DMS53 treated with DMSO at 0.1 percent for 48 hours (cell line): ENCODE data around the gene PCBP1.
"Not testable (repeated sequence)": the region's sequence is repeated elsewhere in the genome, so short reads cannot be mapped to it uniquely, and the experiment has no call there.

Experiments
- DNase-seq: peaks from one replicate; lab custom pipeline; 2025; ENCODE audit not compliant: unreplicated experiment; lab: John Stamatoyannopoulos, UW

The PCBP1 gene

DNA sequence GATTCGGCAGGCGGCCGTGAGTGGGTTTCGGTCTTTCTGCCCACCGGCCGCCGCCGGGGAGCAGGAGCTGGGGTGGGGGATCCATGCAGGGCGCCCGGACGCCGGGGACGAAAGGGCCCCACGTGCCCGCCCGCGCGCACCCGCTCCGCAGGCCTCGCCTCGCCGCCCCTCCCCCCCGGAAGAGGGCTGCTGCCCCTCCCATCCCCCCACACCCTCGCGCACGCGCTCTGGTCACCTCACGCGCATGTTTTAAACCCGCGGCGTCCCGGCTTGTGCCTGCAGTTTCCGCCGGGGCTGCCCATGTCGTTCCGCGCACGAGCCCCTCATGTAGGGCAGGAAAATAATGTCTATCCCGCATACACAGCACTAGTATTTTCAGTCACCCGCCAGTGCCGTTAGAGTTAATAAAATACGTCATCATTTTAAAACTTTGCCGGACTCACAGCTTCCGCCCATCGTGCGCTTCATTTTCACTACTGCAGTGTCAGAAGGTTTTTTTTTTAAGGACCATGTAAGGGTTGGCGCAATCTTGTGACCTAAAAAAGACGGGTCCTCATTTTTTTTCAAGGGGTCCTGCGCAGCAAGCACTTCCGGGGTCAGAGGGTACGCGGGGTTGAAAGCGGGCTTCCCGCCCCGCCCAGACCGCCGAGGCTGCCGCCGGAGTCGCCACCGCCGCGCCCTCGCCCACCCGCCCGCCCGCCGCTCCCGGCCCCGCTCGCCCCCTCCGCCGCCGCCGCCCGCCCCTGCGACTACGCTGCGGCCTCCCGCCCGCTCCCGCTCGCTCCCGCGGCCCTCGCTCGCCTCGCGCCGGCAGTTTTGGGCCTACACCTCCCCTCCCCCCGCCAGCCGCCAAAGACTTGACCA is at the start of gene PCBP1:
TSS of gene PCBP1 (plus strand) at position 640 of the 864 bp plus-strand sequence. CDS start 267 bp downstream, outside the sequence.
- DNase-seq = peak; percentile 84

DNA sequence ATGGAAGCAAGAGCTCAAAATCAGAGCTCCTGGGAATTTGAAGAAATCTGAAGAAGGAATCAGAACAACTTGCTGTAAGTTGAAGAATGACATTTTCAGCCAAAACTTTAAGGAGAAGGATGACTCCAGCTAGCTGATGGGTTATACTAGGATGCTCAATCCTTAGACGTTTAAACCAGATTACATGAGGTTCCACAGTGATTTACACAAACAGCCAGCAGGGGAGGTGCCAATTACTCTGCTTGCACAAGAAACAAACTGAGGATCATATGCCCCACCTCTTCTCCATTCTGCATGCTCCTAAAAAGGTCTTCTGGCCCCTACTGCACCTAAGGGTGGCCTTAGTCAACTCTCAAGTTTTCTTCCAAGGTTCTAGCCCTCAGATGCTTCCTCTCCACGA is 47.9 kb upstream of the PCBP1 start:
- DNase-seq = no peak

DNA sequence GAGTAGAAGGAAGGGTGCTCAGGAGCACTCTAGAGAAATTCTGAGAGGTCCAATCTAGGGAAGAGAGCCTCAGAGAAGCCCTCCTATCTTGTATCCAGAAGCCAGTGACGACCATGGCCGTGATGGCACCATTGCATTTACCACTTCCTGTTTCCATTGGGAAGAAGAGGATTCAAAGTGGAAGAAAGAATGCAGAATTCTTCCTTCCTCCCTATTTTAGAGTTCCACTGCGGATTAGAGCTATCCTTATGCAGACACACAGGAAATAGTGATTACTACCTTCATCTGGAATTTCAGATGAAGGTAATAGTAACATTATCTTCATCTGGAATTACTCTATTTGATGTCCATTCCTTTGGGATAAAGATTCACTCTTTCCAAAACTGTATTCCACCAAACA is 45.6 kb upstream of the PCBP1 start:
- DNase-seq = no peak

DNA sequence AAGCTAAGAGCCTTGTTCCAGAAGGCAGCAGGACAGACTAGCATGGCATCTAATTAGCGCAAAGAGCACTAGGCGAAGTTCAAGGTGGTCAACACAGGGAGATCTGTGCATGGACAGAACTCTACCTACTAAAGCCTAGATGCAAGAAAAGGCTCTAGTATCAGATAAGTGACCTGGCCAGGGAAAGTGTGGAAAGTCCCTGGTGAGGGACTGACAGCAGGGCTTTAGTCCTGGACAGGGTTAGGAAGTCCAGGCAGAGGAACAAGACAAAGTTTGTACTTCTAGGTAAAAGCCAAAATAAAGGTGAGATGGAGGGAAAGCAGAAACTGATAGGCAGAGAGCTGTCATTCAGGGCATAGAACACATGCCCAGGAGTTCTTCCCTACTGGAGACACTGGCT is 45.0 kb upstream of the PCBP1 start:
- no peak for DNase-seq

DNA sequence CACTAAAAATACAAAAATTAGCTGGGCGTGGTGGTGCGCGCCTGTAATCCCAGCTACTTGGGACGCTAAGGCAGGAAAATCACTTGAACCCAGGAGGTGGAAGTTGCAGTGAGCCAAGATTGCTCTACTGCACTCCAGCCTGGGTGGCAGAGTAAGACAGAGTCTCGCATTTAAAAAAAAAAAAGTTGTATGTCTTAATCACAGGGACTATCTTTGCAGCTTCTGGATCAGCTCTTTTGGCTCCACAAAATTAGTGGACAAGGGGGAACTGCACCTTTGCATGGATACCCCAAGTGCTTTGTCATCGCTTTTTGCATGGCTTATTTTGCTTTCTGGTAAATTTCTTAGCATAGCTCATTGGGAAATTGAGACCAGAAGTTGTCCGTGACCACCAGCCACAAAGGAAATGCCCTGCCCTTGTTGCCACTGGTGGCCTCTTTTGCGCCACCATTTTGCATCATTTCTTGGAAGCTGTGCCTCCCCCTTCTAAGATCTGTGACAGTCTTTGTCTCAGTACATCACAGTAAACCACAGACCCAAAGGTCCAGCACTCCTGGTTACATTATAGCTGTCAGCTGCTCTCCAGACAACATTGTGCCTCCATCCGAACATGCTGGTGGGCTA is 43.9 kb upstream of the PCBP1 start:
- no peak for DNase-seq

DNA sequence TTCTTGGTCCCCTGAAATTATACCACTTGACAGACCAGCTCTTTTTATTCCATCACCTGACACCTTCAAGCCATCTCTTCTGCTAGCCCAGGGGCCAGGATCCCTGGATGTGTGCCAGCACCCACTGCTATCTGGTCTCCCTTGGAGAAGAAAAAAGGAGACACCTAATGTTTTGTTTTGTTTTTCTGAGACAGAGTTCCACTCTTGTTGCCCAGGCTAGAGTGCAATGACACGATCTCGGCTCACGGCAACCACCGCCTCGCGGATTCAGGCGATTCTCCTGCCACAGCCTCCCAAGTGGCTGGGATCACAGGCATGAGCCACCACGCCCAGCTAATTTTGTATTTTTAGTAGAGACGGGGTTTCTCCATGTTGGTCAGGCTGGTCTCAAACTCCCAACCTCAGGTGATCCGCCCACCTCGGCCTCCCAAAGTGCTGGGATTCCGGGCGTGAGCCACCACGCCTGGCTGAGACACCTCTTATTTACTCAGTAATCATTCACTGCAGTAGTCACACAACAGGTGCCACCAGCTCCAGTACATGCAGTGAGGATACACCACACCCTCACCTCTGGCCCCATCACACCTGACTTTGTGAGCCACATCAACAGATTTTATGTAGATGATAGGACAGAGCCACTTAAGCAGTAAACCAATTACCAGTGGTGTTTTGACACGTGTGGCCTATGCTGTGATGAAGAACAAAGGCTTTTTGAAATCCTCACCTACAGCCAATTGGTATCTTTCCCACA is 42.8 kb upstream of the PCBP1 start:
- no peak for DNase-seq

DNA sequence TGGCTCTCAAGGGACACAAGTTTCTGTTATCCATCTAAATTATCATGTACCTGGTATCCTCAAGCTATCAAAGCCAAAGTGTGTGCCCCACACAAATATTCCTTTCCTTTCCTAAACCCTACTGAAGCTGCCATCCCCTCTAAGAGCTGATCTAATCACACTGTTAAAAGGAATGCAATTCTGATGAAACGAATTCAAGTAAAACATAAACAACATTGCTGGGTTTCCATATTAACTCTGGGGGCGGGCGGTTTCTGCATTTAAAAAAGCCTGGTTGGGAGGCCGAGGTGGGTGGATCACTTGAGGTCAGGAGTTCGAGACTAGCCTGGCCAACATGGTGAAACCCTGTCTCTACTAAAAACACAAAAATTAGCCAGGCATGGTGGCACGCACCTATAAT is 41.9 kb upstream of the PCBP1 start:
- DNase-seq = no peak

DNA sequence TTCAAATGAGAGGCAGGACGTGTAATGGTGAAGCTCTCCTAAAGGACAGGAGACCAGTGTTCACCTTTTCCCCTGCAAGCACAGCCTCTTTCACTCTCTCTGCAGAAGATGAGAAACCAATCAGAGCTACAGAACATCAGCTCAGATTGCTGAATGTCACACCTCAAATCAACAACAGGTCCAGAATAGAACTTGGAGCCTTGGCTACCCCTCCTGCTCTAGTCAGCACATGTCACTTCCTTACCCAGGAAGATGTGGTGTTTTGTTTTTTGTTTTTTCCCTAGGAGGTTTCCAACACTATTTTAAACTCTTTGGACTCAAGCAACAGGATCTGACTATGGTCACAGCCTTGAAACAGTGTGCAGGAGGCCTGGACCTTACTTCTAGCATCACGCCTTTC is 41.3 kb upstream of the PCBP1 start:
- no peak for DNase-seq

DNA sequence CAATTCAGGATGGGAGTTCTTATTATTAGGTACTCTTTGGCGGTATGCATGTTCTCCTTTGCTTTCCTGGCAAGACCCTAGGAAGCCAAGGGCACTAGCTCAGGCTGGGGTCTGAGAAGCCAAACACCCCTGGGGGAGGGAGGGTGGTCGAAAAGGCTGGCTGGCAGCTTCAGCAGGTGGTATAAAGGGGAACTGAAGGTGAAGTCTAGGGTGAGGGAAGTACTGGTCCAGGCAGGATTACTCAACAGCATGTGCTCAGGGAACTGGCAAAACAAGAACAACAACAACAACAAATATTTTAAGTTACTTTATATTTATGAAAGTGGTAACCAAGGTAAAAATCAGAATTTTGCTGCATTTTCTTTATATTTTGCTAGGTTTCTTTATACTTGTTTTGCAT is 40.7 kb upstream of the PCBP1 start:
- no peak for DNase-seq

DNA sequence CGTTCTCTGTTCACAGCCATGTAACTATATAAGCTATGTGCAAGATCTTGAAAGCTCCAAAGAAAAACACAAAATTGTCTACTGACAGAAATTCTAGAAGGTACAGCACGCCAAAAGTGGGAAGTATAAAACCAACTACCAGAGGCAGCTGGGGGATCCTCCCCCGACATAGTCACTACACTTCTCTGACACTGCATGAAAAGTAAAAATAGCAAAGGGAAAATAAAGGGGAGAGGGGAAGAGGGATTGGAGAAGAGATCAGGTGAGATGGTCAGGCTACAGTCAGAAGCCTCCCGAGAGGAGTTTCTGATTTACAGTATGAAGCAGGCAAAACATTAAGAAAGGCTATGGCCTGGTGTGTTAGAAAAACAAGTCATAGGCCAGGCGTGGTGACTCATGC is 39.8 kb upstream of the PCBP1 start:
- no peak for DNase-seq

DNA sequence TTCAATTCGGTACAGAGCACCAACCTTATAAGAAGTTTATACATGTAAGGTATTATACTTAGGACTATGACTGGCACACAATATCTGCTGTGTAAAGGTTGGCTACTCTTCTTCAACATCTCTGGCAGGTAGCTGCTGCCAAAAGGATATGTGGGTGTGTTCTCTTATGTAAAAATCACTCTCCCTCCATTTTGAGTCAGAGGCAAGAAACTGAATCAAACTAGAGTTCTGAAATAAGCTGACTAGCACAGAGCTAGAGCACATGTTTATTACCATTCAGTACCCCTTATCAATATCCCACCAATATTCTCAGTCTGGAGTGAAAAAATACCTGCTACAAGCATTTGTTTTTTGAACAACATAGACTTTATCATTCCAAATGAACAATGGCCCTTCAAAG is 38.0 kb upstream of the PCBP1 start:
- no peak for DNase-seq

DNA sequence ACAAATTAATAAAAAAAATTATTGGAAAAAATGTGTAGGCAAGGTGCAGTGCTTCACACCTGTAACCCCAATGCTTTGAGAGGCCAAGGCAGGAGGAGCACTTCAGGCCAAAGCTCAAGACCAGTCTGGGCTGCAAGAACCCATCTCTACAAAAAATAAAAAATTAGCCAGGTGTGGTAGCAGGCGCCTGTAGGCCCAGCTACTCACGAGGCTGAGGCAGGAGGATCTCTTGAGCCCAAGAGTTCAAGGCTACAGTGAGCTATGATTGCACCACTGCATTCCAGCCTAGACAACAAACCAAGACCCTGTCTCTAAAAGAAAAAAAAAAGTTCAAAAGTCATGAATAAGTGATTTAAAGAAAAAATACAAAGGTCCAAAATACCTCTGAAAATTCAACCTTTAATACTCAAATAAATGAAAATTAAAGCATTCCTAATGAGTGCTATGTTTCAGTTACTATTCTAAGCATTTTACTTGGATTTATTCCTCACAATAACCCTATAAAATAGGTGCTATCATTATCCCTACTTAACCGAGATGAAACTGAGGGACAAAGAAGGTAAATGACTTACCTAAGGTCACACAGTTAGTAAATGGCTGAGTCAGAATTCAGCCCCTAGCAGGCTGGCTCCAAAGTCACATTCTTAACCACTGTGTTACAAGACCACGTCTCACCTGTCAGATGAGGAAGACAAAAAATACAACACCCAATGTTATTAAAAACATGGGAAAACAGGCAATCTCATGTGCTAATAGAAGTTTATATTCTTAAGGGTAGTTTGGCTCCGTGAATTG is 36.4 kb upstream of the PCBP1 start:
- no peak for DNase-seq

DNA sequence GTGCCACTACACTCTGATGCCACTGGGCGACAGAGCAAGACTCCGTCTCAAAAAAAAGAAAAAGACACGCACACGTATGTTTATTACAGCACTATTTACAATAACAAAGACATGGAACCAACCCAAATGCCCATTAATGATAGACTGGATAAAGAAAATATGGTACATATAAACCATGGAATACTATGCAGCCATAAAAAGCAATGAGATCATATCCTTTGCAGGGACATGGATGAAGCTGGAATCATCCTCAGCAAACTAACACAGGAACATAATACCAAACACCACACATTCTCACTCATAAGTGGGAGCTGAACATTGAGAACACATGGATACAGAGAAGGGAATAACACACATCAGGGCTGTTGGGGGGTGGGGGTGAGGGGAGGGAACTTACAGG is 32.0 kb upstream of the PCBP1 start:
- not testable (repeated sequence) for DNase-seq

DNA sequence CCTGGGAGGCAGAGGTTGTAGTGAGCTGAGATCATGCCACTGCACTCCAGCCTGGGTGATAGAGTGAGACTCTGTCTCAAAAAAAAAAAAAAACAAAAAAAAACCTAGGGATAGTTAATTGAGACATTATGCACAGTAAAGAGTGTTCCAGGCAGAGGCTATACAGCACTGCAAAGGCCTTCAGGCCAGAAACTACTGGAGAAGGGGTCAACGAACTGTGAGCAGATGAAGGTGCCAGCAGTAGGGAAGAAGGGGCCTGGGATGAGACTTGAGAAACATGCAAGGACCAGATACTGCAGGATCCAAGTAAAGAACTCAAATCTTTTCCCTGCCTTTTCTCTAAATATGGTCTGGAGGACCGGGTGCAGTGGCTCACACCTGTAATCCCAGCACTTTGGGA is 26.0 kb upstream of the PCBP1 start:
- DNase-seq = no peak

DNA sequence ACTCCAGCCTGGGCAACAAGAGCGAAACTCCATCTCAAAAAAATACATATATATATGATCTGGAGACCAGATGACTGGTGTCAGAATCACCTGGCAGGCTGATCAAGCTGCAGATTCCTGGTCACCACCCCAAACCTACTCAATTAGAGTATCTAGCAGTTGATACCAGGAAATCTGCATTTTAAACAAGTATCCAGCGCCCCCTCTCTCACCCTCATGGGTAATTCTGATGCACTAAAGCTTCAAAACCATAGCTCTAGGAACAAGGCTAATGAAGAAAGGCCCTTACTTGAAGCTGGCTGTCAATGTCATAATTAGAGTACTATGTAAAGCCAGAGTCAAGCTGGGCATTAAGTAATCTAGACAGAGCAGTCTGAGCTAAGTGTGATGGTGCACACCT is 25.0 kb upstream of the PCBP1 start:
- no peak for DNase-seq

DNA sequence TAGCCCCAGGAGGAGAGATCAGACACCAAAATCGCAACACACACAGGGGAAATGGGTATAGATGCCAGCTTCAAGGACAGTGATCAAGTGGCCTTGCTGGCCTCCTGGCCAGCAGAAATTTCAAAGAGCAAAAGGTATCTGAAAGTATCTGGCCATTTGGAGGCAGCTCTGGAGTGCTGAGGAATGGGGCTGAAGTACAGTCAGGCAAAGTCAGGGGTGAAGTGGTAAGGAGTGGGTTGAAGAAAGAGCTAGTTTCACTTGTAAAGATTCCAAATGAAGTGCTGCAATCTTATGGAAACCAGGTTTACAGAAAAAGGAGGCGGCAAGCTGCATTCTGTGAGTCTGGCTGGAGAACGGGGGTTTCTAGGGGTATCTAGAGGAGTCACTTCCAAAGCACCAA is 19.2 kb upstream of the PCBP1 start:
- no peak for DNase-seq

DNA sequence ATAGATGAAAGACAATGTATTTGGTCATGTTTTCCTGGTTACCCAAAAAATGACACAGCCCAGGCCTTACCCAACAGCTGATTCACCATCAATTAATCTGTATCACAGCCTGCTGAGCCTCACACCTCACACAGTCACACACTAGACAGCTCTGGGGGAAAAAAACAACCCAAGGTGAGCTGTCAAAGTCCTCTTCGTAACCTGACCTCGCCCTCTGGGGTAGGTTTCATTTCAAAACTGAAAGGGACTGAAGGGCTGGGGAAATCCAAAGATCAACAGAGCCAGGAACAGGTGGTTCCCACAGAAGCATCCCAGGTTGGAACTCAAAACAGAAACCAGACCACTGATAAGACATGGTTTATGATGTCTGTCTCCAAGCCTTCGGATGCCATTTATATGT is 18.2 kb upstream of the PCBP1 start:
- peak; percentile 78 for DNase-seq

DNA sequence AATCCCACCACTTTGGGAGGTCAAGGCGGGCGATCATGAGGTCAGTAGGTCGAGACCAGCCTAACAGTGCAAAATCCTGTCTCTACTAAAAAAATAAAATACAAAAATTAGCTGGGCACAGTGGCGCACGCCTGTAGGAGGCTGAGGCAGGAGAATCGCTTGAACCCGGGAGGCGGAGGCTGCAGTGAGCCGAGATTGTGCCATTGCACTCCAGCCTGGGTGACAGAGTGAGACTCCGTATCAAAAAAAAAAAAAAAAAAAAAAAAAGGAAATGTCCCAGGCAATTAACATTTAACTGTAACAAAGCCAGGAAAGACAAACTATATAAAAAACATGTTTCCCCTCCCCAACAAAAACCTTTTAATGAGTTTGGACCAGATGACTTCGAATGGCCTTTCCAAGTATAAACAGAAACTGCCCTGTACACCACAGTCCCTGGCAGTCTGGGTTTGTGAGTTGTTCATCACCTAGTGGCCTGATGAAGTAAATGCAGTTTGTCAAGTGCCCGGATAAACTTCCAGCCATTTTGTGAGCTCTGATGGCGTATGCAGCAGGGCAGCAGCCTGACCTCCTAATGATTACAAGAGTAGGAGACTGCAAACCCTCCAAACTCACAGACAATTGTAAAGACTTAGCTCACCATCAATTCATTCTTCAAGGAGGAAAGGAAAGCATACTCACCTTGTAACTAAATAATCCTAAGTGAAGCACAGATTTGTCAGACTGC is 16.6 kb upstream of the PCBP1 start:
- peak; percentile 83 for DNase-seq

DNA sequence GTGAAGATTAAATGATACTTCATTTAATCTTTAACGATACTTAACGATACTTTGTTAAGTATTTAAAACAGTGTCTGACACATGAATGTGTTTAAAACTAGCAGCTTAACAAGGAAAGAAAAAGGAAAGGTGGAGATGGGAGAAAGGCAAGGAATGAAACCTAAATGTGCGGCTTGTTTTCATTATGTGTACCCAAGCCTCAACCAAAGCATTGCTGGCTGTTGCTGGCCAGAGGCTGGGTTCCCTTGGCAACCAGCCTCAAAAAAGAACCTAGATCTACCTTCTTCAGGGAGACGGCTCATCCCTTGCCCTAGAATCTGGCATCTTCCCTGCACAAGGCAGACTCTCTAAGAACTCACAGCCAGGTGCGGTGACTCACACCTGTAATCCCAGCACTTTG is 13.8 kb upstream of the PCBP1 start:
- no peak for DNase-seq

DNA sequence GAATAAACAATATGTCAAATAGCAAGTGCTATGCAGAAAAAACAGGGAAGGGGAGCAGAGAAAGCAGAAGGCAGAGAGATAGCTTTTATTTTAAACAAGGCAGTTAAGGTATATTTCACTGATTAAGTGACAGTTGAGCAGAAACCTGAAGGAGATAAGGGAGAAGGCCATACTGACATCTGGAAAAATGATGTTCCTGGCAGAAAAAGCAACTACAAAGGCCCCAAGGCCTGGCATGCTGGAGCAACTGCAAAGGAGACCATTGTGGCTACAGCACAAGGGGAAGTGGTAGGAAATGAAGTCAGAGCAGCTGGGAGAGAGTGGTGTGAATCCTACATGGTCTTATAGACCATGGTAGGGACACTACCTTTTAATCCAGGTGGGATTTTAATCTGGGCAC is 8.9 kb upstream of the PCBP1 start:
- no peak for DNase-seq
